ENCODE data around the gene CCDC92.
A peak's percentile ranks its signal among the peaks of the same experiment; 100 is the strongest.

Gene CCDC92, protein sequence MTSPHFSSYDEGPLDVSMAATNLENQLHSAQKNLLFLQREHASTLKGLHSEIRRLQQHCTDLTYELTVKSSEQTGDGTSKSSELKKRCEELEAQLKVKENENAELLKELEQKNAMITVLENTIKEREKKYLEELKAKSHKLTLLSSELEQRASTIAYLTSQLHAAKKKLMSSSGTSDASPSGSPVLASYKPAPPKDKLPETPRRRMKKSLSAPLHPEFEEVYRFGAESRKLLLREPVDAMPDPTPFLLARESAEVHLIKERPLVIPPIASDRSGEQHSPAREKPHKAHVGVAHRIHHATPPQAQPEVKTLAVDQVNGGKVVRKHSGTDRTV

DNA sequence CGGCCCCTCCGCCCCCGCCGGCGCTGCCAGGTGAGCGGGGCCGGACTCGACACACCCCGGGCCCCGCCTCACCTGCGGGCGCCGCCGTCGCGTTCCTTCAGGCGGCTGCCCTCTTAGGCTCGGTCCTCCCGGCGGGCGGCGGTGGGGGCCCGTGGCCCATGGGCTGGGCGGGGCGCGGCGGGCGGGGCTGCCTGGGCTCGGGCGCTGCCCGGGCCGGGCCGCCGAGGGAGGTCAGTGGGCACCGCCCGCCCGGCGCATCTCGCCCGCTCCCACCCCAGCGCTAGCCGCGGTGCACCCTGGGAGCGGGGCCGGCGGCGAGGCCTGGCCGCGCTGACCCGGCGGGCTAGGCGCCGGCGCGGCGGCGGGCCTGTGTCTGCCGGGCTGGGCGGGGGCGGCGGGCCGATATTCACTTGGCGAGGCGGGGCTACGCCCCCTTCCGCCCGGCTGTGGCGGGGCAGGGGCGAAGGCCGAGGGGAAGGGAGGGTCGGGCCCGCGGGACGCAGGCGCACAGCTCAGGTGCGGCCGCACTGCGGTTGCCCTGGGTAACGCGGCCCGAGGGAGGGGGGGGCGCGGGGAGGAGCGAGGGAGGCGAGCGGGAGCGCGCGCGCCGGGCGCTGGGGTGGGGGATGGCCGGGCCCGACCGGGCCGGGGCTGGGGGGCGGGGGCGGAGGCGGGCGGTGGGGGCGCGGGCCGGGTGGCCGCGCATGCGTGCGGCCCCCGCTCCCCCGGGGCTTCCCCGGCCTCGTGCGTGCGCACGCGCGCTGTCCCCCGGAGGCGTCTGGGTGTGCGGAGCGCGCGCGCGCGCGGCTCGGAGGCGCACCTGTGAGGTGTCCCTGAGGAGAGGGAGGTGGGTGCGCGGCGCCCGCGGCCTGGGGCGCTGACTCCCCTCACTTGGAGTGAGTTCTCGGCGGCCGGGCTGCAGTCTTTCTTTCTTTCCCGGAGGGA is at the start of gene CCDC92, which contains the start of gene ZNF664:
TSS of gene CCDC92 (minus strand) at position 375 of the 945 bp plus-strand sequence. CDS start 28,526 bp downstream, outside the sequence.
TSS of gene ZNF664 (plus strand) at position 759 of the 945 bp plus-strand sequence. CDS start 38,930 bp downstream, outside the sequence.
- peak; percentile 10 for TF ChIP-seq CTCF (IDR thresholded peaks at IDR 0.05)
- H3K27ac ChIP-seq = peak within 1 kb of the TSS; percentile 48
- H3K36me3 ChIP-seq = no peaks in the 10 kb centered on the region
- H3K27me3 ChIP-seq = peaks cover 48% of the 10 kb centered on the region
- peaks cover 14 to 16% of the 10 kb centered on the region in 2 experiments for H3K4me1 ChIP-seq (ENCODE audit: control insufficient read depth in 1 of 2, insufficient read depth in 1 of 2, low read depth in 1 of 2, low read length in 1 of 2)
- no peaks in the 10 kb centered on the region for H3K9me3 ChIP-seq
- H3K4me3 ChIP-seq (ENCODE audit: low read depth in 1 of 2, low read length in 1 of 2) = peak within 1 kb of the TSS; percentile 59 to 83

DNA sequence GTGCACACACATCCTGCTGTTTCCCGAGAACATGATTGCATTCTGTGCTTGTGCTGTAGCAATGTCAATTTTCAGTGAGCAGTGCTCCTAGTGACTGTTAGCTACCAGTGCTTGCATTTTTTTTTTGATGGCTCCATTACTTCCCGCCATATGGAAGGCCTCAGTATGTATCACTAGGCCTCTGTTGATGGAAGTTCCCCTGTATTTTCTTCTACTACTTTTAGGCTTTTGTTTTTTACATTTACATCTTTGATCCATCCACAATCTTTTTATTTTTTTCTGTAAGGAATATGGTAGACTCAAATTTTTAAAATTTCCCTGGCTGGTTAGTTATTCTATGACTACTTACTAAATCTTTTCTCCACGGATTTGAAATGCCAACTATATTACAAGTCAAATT is 49.5 kb upstream of the CCDC92 start:
- no peaks in the 10 kb centered on the region for H3K36me3 ChIP-seq
- H3K9me3 ChIP-seq = no peaks in the 10 kb centered on the region
- no peak overlapping the region for H3K4me3 ChIP-seq (ENCODE audit: low read depth in 1 of 2, low read length in 1 of 2)
- no peaks in the 10 kb centered on the region for H3K27me3 ChIP-seq
- H3K27ac ChIP-seq = no peak overlapping the region
- no peaks in the 10 kb centered on the region for H3K4me1 ChIP-seq (ENCODE audit: control insufficient read depth in 1 of 2, insufficient read depth in 1 of 2, low read depth in 1 of 2, low read length in 1 of 2)
- no peak for TF ChIP-seq CTCF (IDR thresholded peaks at IDR 0.05)

DNA sequence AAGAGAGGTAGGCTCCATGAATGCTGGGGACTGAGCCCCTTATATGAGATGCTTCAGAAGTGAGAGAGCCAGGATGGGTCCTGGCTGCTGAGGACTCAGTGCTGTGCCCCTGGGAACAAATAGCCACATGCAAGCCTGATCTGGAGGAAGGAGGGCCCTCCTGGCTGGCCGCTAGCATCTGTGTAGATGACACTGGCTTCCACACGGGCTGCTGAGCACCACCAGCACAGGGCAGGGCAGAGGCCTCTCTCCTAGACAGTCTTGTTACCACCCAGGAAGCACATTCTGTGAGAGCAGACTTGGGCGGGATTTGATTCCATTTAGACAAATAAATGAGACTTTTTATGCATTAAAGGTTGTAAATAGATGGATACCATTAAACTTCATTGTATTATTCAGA is 48.4 kb upstream of the CCDC92 start:
- no peak overlapping the region for H3K27ac ChIP-seq
- H3K27me3 ChIP-seq = no peaks in the 10 kb centered on the region
- H3K36me3 ChIP-seq = no peaks in the 10 kb centered on the region
- H3K4me3 ChIP-seq (ENCODE audit: low read depth in 1 of 2, low read length in 1 of 2) = no peak overlapping the region
- no peak for TF ChIP-seq CTCF (IDR thresholded peaks at IDR 0.05)
- no peaks in the 10 kb centered on the region for H3K4me1 ChIP-seq (ENCODE audit: control insufficient read depth in 1 of 2, insufficient read depth in 1 of 2, low read depth in 1 of 2, low read length in 1 of 2)
- H3K9me3 ChIP-seq = no peaks in the 10 kb centered on the region

GRCh38 chr12:124020514-124020949 is 47.9 kb upstream of the CCDC92 start:
- Histone ChIP-seq H3K36me3 (no peaks in the 10 kb centered on the region), H3K4me3 (ENCODE audit: low read depth in 1 of 2, low read length in 1 of 2) (no peak overlapping the region), H3K27me3 (no peaks in the 10 kb centered on the region), H3K9me3 (no peaks in the 10 kb centered on the region), H3K27ac (no peak overlapping the region), H3K4me1 (ENCODE audit: control insufficient read depth in 1 of 2, insufficient read depth in 1 of 2, low read depth in 1 of 2, low read length in 1 of 2) (no peaks in the 10 kb centered on the region)
- no peak for TF ChIP-seq CTCF (IDR thresholded peaks at IDR 0.05)

DNA sequence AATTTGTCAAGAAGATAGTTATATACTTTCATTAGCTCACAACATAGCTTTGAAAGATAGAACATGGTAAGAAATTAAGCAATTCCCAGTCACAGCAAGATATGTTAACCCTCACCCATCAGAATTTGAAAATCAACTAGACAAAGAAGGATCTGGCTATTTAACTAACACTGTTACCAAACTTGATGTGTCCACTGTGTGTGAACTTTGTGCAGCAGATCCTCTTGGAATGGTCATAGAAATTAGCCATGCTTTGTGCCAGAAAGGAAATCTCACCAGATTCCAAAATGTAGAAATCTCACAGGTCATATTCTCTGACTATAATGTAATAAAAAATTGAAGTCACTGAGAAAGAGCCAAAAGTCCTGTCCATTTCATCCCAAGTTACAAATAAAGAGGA is 46.5 kb upstream of the CCDC92 start:
- no peaks in the 10 kb centered on the region for H3K9me3 ChIP-seq
- TF ChIP-seq CTCF (IDR thresholded peaks at IDR 0.05) = no peak
- H3K4me1 ChIP-seq (ENCODE audit: control insufficient read depth in 1 of 2, insufficient read depth in 1 of 2, low read depth in 1 of 2, low read length in 1 of 2) = no peaks in the 10 kb centered on the region
- no peaks in the 10 kb centered on the region for H3K36me3 ChIP-seq
- no peak overlapping the region for H3K27ac ChIP-seq
- no peak overlapping the region for H3K4me3 ChIP-seq (ENCODE audit: low read depth in 1 of 2, low read length in 1 of 2)
- H3K27me3 ChIP-seq = no peaks in the 10 kb centered on the region
